Ovary (tissue), 3 donors: ENCODE results near the gene LILRA1.

Experiments
- CTCF ChIP-seq, 3 donors: fragments of 450-650 bp in 2 of 3; fragments of 200-600 bp in 1 of 3; IDR thresholded peaks; one replicate each; pipeline versions ENCODE4 v1.5.1 to v1.8.0; 2016 to 2022; ENCODE audit warnings: antibody characterized with exemption in 3 of 3, mild to moderate bottlenecking in 1 of 3
- POLR2A ChIP-seq: fragments of 450-650 bp; IDR thresholded peaks from one replicate; pipeline ENCODE4 v1.6.1; 2017; ENCODE audit warnings: antibody characterized with exemption, mild to moderate bottlenecking, moderate library complexity
- donor health status: DM: no; HTN: no; CAD: no.

- no peak for TF ChIP-seq POLR2A
- no peak for TF ChIP-seq CTCF (IDR thresholded peaks at IDR 0.05)
Measured at GRCh38 chr19:54560881-54561385, 32.5 kb upstream of the LILRA1 start.
